Keratinocyte (primary cell): ENCODE results near the gene ASTN2.

ENCODE experiments used
- EZH2 ChIP-seq: IDR thresholded peaks from one replicate; pipeline ENCODE4 v1.6.1; 2012; ENCODE audit warnings: inconsistent platforms, mild to moderate bottlenecking, low read length, moderate library complexity
- TF ChIP-seq, protein P1 (sequence below), 3 experiments: IDR thresholded peaks in 1 of 3; conservative IDR thresholded peaks in 1 of 3; optimal IDR thresholded peaks in 1 of 3; 2 replicates in 2 of 3; 3 replicates in 1 of 3; pipeline versions ENCODE3 to v1.5.1; 2011; ENCODE audit warnings: low read length in 3 of 3, mild to moderate bottlenecking in 3 of 3, moderate library complexity in 2 of 3, control low read depth in 1 of 3, inconsistent platforms in 1 of 3; ENCODE audit not compliant: insufficient read depth in 2 of 3; ENCODE audit errors: extremely low read depth in 1 of 3

DNA sequence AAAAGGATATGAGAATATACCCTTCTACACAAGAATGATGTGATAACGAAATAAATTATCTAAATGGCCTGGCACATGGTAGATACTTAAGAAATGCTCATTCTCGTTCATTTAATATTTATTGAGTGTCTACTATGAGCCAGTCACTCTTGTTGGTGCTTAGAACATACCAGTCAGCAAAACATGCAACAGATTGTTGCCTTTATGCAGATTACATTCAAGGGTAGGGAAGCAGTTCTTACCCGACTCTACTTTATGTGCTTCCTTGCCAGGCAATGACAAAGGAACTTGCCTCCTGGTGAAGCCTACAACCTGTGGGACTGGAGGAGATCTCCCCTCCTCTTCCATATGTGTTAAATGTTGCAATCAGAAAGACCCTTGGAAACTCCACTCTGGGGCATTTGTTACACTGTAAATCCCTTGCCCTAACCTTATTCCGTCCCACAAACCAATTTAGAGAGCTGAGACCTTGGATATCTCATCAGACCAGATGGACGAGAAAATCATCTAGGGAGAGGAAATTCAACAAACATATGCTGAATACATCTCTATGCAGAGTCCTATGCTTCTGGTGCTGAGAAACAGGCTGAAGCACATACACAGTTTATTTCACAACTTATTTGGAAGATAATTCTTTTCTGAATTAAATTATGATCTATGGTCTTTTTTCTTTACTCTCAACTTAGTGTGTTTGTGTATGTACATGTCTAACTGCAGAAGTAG, 855.9 kb downstream of the ASTN2 start:
- TF ChIP-seq, protein P1, sequence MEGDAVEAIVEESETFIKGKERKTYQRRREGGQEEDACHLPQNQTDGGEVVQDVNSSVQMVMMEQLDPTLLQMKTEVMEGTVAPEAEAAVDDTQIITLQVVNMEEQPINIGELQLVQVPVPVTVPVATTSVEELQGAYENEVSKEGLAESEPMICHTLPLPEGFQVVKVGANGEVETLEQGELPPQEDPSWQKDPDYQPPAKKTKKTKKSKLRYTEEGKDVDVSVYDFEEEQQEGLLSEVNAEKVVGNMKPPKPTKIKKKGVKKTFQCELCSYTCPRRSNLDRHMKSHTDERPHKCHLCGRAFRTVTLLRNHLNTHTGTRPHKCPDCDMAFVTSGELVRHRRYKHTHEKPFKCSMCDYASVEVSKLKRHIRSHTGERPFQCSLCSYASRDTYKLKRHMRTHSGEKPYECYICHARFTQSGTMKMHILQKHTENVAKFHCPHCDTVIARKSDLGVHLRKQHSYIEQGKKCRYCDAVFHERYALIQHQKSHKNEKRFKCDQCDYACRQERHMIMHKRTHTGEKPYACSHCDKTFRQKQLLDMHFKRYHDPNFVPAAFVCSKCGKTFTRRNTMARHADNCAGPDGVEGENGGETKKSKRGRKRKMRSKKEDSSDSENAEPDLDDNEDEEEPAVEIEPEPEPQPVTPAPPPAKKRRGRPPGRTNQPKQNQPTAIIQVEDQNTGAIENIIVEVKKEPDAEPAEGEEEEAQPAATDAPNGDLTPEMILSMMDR (optimal IDR thresholded peaks at IDR 0.05 in 1 of 3, IDR thresholded peaks at IDR 0.05 in 1 of 3, conservative IDR thresholded peaks at IDR 0.05 in 1 of 3; ENCODE audit: extremely low read depth in 1 of 3, insufficient read depth in 2 of 3, low read length in 3 of 3): no peak
- TF ChIP-seq EZH2: no peak
